HG02610 (cell line): ENCODE measurements around the gene TRIM15.
"Not testable (repeated sequence)": the region's sequence is repeated elsewhere in the genome, so short reads cannot be mapped to it uniquely, and the experiment has no call there.

ENCODE experiments used
- ATAC-seq: cut with Tn5 transposase; IDR thresholded peaks from one replicate; pipeline ENCODE4 v1.9.1; 2021; ENCODE audit warnings: mild to moderate bottlenecking, moderate library complexity; ENCODE audit not compliant: unreplicated experiment

The TRIM15 gene

GRCh38 chr6:30160785-30161531 is 2.4 kb upstream of the TRIM15 start, which contains the start of gene TRIM10:
TSS of gene TRIM10 (minus strand) at chr6:30161211. CDS start at chr6:30160858, 353 bp downstream.
- ATAC-seq = no peak

GRCh38 chr6:30162265-30163089 is 869 bp upstream of the TRIM15 start:
- ATAC-seq = no peak

- ATAC-seq = no peak
These were observed 740 bp downstream of the TRIM15 start for GRCh38 chr6:30163918-30164654.

GRCh38 chr6:30164714-30165113 is 1.4 kb downstream of the TRIM15 start:
- no peak for ATAC-seq

GRCh38 chr6:30165238-30165637 is 1.9 kb downstream of the TRIM15 start:
- not testable (repeated sequence) for ATAC-seq

GRCh38 chr6:30167101-30167500 is 3.8 kb downstream of the TRIM15 start:
- ATAC-seq = no peak

GRCh38 chr6:30168741-30169140 is 5.4 kb downstream of the TRIM15 start:
- ATAC-seq = no peak

DNA sequence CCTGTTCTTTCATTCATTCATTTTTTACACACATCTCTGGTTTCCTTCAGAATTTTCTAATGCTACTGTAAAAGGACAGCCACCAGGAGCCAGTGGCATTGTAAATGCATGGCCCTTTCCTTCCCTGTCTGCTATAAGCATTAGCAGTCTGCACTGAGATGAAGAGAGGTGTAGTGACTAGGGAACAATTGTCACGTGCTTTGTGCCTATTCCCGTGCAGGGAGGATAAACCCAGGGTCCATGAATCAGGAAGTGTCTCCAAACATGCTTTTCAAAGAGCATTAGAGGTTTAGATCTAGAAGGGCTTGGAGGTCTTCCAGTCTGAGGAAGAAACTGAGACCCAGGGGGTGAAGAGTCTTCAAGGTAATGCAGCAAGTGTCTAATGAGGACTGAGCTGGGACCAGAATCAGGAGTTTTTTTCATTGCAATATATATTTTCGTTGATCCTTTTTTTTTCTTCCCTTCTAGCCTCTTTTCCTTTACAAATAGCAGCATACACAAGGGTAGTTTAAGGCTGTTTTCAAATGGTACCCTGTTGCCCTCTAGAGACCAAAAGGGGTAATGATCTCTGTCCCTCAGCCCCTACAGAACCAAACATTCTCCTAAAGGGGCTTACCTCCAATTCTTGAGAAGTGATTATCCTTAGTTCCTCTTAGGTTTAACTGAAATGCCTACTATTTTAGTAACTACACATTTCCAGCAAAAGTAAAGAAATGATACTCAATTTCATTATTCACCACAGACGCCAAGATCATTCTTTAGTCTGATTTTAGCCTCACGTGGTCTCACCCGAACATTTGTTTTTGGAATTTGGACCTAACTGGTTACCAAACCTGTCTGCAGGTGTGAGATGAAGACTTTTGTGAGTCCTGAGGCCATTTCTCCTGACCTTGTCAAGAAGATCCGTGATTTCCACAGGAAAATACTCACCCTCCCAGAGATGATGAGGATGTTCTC is 6.6 kb downstream of the TRIM15 start:
- peak; percentile 44 for ATAC-seq

GRCh38 chr6:30171677-30172471 is 8.5 kb downstream of the TRIM15 start:
- no peak for ATAC-seq

DNA sequence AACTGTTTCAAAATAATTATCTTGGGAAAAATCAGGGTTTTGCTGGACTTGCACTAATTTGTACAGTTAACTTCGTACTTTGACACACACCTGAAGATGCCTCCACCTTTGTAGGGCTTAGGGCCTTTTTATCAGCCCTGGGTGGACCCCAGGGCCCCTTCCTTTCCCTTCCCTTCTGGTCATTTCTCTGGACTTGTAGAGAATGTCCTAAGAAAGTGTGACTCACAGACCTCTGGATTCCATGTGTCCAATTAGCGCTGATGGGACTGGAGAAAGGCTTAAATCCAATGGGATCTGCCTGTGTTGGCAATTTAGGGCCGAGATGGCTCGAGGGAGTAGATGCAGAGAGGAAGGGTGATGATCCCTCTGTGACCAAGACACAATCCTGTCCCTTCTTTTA is 9.3 kb downstream of the TRIM15 start:
- ATAC-seq = no peak

- ATAC-seq = no peak
These were observed 12.4 kb downstream of the TRIM15 start for GRCh38 chr6:30175765-30176164.

GRCh38 chr6:30178837-30179236 is 15.5 kb downstream of the TRIM15 start:
- no peak for ATAC-seq

DNA sequence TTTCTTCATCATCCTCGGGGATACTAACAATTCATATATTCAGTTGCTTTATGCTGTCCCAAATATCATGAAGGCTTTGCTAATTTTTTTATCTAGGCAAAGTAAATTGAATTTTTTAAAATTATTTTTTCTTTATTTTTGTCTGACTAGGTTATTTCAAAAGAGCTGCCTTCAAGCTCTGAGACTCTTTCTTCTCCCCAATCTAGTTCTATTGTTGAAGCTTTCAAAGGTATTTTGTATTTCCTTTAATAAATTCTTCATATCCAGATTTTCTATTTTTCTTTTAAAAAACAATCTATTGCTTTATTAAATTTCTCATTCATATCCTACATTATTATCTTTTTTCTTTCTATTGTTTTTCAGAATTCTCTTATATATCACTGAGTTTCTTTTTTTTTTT is 16.8 kb downstream of the TRIM15 start:
- no peak for ATAC-seq

DNA sequence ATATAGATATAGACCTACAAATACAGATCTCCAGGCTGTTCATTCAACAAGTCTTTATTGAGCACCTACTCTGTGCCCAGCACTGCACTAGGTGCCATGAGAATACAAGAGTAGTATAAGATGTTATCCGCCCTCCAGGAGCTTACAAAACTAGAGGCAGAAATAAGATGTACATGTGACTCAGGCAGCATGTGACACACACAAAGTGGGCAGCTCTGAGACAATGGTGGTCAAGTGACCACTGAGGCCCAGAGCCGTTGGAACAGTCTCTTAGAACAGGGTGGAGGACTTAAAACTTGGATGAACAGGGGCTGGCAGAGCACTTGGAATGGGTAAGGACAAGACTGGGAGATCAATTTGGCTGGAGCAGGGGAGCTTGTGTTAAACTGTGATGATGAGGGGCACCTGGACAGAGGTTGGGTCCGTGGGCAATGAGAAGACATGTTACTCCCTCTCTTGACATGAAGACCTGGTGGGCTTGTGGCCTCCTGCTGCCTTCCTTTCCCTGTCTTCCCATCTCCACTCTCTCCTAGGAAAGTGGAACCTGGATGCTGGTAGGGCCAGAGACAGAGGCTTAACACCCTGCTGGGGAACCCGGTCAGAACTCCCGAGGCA is 21.2 kb downstream of the TRIM15 start:
- ATAC-seq = no peak

GRCh38 chr6:30185846-30186484 is 22.6 kb downstream of the TRIM15 start:
- ATAC-seq = no peak

DNA sequence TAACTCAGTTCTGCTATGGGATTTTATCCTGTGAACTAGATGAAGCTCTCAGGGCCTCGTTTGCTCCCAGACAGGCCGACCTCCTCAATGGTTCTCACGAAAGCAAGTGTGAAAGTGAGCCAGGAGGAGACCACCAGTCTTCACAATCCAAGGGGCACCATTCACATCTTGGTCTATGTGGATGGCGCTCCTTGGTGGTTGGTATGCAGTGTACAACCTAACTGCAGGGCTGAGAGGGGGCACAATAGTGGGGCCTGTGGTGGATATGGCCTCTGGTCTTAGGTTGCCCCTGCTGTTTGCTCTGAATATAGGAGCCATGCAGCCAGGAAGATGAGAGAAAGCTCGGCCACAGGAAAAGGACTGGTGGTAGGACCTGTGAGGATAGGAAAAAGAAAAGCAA is 25.2 kb downstream of the TRIM15 start:
- no peak for ATAC-seq

- ATAC-seq = no peak
These were observed 28.7 kb downstream of the TRIM15 start for GRCh38 chr6:30192076-30192475.
